SH-SY5Y (cell line): ENCODE results near the gene TRPM2.

Experiments used
- GATA2 ChIP-seq: IDR thresholded peaks from 2 replicates; pipeline ENCODE4 v1.6.1; 2011; ENCODE audit warnings: mild to moderate bottlenecking, low read depth, low read length
- GATA3 ChIP-seq: IDR thresholded peaks from 2 replicates; pipeline ENCODE4 v1.6.1; 2011; ENCODE audit warnings: low read depth, mild to moderate bottlenecking, low read length, moderate library complexity

GRCh38 chr21:44322621-44323325 is 30.6 kb upstream of the TRPM2 start:
- no peak for TF ChIP-seq GATA2
- TF ChIP-seq GATA3: no peak
